Activated CD8-positive, alpha-beta memory T cell treated with anti-CD3 and anti-CD28 coated beads for 4 hours (primary cell): ENCODE data around the gene MATN3.

ENCODE experiments used
- DNase-seq, 2 donors: peaks; one replicate each; pipeline ENCODE4 v3.0.0-alpha.2; 2020; ENCODE audit warnings: low read depth in 2 of 2

Gene MATN3

DNA sequence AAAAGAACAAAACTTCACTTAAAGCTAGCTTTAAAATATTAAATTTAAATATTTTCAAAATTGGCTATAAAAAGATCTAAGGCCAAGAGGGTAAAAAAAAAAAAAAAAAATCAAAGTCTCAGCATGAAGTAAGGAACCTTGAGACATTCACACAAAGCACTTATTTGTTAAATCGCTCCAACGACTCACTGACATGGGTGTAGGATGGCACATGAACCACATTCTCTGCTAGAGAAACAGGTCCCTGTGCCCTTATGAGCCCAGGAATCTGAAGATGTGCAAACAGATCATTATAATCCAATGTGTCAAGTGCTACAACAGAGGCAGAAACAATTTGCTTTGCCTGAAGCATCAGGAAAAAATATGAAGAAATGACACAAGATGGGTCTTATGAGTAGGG is 25.2 kb upstream of the MATN3 start:
- no peak for DNase-seq

- no peak for DNase-seq
Measured at GRCh38 chr2:20035955-20036666, 23.6 kb upstream of the MATN3 start.

DNA sequence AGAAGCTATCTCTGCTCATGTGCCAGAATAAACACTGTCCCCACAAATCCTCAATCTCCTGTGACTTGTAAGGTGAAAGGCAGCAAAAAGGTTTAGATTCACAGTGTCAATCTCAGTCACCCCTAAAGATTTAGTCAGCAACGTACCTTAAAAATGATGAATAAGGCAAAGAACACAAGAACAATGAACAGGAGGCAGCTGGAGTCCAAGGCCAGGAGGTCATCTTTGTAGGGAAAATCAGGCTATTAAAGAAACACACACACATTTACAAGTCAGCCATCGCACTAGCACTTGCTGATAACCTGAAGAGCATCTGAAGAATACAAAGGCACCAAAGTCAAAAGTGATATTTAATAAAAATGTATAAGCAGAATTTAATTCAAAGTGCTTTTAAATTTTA is 22.4 kb upstream of the MATN3 start:
- no peak for DNase-seq

DNA sequence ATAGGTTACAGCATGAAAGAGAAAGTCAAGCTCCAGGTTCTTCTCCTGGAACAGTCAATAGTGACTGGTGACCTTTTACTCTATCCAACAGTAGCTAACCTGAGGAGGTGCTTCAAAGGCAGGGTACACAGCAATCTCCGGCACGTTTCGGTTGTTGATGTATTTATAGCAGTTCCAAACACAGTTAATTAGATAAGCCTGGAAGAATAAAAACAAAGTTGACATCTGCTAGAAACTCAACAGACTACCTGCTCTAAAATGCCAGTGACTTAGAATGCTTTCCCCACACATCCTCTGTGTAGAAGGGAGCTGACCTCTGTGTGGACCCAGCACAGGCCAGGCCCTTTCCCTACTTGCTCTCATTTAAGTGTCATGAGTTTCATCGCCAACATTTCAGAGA is 21.8 kb upstream of the MATN3 start:
- DNase-seq, result no peak

DNA sequence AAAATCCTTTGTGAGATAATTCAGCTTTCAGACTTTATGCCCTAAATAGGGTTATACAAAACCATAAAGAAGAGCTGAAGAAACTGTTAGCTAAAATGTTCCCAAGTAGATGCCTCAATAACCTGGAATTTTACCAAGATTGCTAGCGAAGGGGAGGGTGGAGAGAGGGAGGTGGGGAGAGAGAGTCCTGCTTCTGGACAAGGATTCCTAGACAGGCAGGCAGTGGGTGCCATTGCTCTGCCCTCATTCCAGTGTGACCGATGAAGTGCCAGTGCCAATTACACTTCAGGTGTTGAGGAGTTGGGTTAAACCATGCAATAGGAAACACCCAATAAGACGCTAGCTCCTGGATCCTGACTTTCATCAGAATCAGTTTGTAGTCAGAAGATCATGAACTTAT is 20.9 kb upstream of the MATN3 start:
- DNase-seq, result no peak

DNA sequence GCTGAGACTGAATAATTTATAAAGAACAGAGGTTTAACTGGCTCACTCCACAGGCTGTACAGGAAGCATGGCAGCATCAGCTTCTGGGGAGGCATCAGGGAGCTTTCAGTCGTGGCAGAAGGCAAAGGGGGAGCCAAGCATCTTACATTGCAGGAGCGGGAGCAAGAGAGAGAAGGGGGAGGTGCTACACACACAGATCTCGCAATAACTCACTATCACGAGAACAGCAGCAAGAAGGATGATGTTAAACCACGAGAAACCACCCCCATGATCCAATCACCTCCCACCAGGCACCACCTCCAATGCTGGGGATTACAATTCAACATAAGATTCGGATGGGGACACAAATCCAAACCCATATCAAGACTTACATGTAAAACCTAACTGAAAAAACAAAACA is 17.8 kb upstream of the MATN3 start:
- DNase-seq, result no peak

DNA sequence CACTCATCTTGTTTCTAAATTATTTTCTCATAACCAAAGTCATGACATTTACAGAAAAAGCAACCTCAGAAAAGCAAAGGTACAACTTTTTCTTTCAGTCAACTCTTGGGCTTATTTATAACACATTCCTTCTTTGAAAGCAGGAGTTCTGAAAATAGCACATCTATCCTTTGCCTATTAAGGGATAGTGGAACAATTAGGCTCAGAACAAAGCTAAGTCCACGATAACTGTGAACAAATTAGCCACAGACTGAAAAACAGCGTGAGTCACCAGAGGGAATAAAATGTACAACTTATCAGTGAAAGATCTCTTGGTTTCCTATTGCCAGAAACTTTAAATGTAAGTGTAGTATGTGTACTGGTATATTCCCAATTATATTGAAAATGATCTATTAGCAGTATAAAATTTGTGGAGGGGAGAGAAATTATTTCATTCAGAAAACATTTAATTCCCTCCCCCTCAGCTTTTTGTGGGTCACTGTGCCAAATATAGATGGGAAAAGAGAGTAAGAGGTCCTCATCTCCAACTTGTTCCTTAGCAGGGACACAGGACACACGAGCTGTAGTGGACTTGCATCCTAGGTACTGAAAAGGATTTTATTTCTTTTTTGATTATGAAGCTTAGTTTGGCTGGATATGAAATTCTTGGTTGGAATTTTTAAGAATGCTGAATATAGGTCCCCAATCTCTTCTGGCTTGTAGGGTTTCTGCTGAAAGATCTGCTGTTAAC is 15.4 kb upstream of the MATN3 start:
- no peak for DNase-seq

GRCh38 chr2:20027260-20027677 is 14.8 kb upstream of the MATN3 start:
- DNase-seq, result no peak

DNA sequence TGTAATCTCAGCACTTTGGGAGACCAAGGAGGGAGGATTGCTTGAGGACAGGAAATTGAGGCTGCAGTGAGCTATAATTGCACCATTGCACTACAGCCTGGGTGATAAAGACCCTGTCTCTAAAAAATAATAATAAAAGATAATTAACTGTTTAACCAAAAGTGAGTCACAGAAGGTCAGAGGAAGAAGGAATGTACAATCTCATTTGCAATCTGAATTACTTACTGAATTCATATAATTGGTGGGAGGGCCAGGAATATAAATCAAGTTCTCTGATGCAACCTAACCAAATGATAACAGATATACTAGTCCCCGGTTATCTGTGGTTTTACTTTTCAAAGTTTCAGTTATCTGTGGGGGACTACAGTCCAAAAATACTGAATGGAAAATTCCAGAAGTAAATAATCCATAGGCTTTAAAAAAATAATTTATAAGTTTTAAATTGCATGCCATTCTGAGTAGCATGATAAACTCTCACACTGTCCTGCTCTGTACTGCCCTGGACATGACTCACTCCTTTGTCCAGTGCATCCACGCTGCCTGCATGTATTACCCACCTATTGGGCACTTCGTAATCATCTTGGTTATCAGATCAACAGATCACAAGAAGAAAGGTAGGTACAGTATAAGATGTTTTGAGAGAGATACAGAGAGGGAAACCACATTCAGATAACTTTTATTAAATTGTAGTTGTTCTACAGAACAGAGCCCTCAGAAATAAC is 12.8 kb upstream of the MATN3 start:
- no peak for DNase-seq

GRCh38 chr2:20023688-20024087 is 11.2 kb upstream of the MATN3 start:
- DNase-seq, result no peak

GRCh38 chr2:20021405-20022009 is 9.0 kb upstream of the MATN3 start:
- no peak for DNase-seq

DNA sequence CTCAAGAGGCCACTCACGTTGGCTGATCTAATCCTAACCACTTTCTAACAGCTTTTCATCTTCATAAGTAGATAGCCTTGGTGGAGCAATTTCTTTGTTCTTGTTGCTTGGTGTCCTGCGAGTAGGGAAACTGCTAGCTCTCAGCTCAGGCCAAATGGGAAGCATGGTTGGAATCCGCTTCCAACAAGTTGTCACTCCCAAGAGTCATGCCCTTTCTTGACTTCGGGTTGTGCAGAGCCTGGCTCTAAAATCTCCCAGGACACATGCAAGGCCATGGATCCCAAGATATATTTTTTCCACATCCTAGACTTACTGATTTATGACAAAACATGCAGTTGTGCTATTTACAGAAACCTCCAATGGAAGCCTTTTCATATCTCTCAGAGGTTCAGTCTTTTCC is 7.3 kb upstream of the MATN3 start:
- DNase-seq, result no peak

- no peak for DNase-seq
Measured at GRCh38 chr2:20018601-20019152, 6.2 kb upstream of the MATN3 start.

DNA sequence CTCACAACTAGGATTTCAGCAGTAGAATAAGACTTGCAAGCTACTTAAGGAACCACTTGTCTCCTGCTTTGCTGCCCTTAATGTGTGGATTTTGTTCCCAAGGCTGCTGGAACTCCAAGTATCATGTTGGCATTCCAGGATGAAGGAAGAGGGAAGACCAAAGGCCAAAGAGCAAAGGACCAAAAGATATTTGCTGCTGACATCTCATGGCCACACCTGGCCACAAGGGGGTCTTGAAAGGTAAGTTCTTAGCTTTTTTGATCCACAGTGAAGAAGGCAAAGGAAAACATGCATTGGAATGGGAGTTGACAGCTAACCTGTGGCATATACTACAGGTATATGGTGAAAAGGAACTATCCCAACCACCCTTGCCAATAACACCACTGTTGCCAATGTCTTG is 3.9 kb upstream of the MATN3 start:
- DNase-seq, result no peak

DNA sequence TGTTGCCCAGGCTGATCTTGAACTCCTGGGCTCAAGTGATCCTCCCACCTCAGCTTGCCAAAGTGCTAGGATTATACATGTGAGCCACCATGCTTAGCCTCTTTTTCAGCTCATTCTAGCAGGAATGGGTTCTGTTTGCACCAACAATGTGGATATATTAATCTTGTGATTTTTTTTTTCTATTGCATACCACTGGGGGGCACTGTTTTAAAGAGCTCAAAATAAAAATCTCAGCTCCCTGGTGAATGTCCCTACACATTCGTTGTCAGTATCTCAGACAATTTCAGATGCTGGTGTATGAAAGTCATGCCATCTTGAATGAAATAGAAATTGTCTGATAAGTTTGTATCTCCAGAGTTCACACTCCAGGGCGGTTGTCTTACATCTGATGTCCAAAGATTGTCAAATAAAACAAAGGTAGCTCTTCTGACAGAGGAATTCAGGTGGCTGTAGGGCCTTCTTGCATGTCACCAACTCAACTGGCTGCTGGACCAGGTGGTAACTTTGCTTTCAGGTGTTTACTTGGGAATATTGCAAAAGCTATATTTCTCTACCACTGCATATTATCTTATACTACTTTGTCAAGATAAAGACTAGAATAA is 3.1 kb upstream of the MATN3 start:
- no peak for DNase-seq

GRCh38 chr2:20013126-20013849 is 820 bp upstream of the MATN3 start:
- DNase-seq, result no peak

- no peak for DNase-seq
Measured at GRCh38 chr2:20012032-20012281, 511 bp downstream of the MATN3 start.

DNA sequence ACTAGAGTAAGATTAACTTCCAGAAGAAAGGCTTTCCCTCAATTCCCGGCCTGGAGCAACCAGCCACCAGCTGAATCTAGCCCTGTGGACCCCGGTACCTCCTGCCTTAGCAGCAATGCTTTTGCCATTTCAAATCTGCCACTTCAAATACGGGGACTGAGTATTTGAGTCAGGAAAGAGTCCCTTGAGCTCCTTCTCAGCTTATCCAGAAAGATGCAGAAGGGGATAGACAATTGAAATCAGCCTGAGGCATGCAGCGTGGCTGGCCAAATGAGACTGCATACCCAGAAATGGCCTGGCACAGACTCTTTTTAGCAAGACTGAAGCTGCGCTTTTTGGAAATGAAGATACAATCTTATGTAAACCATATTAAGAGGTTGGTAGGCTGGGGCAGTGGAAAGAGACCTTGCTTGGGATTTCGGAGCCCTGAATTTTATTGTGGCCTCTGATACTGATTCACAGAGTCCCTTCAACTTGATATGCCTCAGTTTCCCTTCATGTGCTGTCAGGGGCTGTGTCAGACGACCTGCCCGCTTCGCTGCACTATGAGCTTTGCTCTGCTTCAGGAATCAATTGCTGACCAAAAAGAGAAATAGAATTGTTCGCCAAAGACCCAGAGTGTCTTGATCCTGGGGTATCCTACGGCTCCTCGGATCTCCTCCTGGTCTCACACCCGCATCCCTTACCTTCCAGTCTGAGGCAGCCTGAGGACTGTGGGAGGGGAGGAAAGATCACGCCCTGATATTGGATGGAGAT is 1.0 kb downstream of the MATN3 start:
- DNase-seq, result no peak

- no peak for DNase-seq
Measured at GRCh38 chr2:20008703-20009102, 3.8 kb downstream of the MATN3 start.

DNA sequence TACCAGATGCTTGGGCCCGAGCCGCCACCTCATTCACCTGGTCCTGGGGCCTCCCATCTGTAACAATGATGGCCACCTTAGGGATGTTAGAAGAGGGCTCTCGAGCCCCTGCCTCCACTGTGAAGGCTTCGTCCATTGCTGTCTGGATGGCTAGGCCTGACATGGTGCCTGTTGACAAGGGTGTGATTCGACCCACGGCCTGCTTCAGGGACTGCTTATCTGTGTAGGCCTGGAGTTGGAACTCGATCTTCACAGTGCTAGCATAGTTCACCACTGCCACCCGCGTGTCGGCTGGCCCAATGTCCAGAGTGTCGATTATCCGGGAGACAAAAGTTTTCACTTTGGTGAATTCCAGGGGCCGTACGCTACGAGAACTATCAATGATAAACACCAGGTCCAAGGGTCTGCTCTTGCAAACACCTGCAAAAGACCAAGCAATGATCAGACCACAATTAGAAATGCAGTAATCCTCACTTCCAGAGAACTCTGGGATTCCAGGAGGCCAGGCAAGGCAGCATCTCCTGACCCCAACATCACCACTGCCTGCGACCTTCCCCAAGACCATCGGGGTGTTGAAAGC is 6.5 kb downstream of the MATN3 start:
- DNase-seq, result no peak
